AML-193 (cell line): ENCODE measurements around the gene PIK3R2.

Experiments
- DNase-seq, 2 experiments: peaks; one replicate each; lab custom pipeline; 2025; lab: John Stamatoyannopoulos, UW

The PIK3R2 gene

DNA sequence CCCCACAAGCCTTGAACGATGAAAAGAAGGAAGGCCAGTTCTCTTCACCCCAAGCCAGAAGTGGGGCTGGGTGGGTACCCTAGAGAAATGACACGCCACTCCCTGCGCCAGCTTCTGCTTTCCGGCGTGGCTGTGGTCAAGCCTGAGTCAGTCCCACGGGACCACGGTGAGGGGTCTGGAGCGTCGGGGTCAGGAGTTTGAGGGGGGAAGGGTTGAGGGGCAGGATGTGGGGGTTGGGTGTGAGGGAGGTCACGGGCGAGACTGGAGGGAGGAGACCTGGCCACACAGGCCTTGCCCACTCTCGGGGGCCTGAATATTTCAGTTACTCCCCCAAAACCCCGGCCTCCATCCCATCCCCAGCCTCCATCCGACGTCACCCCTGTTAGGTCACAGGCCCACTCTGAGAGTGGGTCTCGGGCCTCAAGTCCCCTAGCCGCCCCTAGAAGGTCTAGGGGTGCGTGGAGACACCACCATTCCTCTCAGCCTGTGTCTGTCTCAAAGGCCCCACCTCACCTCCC lies 20.1 kb downstream of the PIK3R2 start:
- DNase-seq = no peak

DNA sequence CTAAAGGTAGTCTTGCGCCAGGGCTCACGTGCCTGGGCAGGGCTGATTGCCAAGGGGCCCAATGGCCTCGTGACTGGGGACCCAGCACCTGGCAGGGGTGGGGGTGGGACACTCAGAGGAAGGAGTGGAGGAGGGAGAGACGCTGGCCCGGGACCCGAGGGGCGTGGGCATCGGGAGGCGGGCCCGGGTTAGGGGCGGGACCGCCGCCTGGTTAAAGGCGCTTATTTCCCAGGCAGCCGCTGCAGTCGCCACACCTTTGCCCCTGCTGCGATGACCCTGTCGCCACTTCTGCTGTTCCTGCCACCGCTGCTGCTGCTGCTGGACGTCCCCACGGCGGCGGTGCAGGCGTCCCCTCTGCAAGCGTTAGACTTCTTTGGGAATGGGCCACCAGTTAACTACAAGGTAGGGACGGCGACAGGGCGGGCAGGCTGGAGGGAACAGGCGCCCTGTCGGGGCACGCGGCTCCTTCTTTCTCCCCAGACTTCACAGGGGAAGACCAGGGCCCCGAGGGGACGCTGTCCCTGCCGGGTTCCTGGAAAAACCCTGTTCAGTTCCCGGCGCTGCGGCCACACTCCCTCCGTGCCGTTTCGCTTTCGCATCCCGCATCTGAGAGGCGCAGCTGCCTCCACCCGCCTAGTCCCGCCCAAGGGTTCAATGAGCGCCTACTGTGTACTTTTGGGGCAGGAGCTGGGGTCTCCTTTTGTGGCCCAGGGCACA lies 20.8 kb downstream of the PIK3R2 start, which contains the start of gene IFI30:
Gene IFI30 (plus strand): TSS at position 242 of the 717 bp plus-strand sequence. CDS start 29 bp downstream, at position 271.
- peak; percentile 49 to 53 for DNase-seq

DNA sequence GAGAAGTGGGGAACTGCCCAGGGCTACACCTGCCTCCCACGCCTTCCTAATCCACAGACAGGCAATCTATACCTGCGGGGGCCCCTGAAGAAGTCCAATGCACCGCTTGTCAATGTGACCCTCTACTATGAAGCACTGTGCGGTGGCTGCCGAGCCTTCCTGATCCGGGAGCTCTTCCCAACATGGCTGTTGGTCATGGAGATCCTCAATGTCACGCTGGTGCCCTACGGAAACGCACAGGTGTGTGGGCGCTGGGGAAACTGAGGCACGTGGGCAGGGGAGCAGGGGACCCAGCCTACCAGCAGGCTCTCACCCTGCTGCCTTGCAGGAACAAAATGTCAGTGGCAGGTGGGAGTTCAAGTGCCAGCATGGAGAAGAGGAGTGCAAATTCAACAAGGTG lies 22.0 kb downstream of the PIK3R2 start:
- DNase-seq = no peak

DNA sequence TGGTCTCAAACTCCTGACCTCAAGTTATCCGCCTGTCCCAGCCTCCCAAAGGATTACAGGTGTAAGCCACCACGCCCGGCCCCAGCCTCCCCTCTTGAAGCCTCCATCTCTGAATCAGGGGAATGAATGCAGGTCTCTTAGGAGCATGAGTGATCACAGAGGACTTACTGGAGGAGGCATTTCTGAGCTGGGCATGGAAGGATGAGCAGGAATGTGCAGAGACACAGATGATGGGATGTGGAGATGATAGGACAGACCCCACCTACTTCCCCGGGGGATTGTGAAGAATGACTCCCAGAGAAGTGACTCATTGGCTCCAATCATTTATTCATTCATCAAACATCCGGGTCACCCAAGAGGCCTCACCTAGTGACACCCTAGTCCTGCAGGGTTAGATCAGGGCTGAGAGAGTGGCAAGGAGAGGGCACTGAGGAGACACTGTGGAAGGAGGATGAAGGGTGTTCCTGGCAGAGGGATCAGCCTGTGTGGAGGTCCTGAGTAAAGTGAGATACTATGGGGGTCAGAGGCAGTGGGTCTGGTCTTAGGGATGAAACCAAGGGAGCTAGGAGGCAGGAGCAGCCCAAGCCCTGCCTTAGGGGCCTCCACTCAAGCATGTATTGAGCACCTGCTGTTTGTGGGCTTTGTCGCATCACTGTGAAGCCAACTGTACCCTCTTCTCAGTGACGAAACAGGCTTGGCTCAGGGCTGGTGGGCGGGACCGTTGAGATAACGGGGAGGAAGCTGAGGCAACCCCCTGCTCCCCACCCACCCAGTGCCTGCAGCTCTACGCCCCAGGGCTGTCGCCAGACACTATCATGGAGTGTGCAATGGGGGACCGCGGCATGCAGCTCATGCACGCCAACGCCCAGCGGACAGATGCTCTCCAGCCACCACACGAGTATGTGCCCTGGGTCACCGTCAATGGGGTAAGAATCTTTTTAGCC lies 23.7 kb downstream of the PIK3R2 start:
- no peak for DNase-seq

DNA sequence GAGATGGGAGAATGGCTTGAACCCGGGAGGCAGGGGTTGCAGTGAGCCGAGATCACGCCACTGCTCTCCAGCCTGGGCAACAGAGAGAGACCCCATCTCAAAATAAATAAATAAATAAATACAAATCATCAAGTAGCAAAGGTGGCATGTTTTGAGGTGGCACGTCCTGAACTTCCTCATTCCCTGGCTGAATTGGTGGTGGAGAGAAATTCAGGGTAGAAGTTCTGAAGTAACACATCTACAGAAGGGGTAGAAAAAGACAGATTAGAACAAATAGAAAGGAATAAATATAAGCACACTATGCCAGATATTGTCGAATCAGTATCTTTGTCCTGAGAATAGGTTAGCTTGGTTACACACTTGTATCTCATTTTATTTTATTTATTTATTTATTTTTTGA lies 27.0 kb downstream of the PIK3R2 start:
- peak; percentile 17 to 27 for DNase-seq

DNA sequence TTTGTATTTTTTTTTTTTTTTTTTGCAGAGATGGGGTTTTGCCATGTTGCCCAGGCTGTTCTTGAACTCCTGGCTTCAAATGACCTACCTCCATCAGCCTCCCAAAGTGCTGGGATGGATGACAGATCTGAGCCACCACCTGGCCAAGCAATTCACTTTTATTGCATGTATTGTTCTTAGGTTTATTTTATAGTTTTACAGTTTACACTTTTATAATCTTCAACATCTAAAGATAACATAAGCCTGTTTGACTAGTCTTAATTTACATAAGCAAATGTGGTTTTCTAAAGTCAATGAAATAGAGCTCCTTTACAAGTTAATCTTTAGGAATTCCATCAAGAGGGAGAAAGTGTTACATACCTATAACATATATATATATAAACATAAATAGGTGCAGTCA lies 30.6 kb downstream of the PIK3R2 start:
- DNase-seq = no peak

DNA sequence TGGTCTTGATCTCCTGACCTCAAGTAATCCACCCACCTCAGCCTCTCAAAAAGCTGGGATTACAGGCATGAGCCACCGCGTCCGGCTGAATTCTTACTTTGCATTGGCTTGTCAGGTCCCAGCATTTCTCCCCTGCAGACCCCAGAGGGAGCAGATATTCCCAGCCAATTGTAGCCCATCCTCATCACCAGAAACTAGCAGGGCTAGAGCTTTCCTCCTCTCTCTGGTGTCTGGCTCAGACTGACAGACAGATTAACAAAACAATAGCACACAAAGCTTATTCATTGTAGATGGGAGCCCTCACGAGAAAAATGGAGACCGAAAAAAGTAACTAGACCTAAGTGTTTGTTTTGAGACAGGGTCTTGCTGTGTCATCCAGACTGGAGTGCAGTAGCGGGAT lies 32.6 kb downstream of the PIK3R2 start:
- DNase-seq = no peak

DNA sequence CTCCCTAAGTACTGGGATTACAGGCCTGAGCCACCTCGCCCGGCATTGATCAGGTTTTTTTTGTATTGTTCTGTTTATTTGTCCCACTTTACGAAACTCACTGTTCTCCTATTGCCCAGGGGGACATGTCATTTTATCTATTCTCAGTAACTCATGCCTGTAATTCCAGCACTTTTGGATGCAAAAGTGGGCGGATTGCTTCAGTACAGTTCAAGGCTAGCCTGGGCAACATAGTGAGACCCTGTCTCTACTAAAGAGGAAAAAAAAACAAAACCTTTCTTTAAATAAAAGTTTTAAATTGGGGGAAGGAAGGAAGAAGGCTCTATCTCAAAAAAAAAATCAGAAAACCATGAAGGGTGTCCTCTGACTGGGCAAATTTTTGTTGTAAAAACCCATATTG lies 37.3 kb downstream of the PIK3R2 start:
- DNase-seq = no peak

DNA sequence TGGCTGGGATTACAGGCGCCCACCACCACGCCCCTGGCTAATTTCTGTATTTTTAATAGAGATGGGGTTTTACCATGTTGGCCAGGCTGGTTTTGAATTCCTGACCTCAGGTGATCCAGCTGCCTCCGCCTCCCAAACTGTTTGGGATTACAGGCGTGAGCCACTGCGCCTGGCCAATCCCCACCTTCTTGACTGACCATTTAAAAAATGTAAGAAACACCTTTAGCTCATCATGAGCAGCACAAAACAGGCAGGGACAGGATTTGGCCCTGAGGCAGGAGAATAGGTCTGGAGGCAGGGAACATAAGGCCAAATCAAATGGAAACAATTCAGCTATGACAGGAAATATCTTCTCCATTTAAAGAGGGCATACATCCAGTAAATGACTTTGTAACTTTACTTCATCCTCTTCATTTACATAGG lies 38.7 kb downstream of the PIK3R2 start:
- DNase-seq = no peak

DNA sequence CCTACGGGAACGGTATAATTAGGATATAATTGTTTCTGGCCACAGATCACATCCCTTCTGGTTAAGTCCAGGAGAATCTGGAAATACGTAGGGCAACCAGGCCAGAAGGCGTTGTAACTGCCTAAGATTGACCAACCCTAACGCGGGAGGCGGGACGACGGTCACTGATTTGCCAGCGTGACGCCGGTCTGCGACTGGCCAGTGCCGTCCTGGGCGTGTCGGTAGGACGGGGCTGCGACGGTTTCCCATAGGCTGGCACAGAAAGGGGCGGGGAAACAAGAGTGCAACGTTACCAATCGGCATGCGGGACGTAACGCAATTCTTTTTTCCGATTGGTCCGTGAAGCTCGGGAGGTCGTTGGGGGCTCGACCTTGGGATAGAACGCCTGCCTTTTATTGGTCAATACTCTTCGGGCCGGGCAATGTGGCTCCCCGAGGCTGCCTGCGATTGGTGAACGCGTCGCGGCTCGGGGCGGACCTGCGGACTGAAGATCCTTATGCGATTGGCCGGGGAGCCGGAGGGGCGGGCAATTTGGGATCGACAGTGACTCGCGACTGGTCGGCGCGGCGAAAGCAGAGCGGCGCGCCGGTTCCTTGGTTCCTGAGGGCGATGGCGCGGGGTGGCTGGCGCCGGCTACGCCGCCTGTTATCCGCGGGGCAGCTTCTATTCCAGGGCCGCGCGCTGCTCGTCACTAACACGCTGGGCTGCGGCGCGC lies 39.9 kb downstream of the PIK3R2 start, which contains the start of gene MPV17L2:
Gene MPV17L2 (plus strand): TSS at position 546 of the 715 bp plus-strand sequence. CDS start 64 bp downstream, at position 610.
- peak; percentile 99 for DNase-seq

DNA sequence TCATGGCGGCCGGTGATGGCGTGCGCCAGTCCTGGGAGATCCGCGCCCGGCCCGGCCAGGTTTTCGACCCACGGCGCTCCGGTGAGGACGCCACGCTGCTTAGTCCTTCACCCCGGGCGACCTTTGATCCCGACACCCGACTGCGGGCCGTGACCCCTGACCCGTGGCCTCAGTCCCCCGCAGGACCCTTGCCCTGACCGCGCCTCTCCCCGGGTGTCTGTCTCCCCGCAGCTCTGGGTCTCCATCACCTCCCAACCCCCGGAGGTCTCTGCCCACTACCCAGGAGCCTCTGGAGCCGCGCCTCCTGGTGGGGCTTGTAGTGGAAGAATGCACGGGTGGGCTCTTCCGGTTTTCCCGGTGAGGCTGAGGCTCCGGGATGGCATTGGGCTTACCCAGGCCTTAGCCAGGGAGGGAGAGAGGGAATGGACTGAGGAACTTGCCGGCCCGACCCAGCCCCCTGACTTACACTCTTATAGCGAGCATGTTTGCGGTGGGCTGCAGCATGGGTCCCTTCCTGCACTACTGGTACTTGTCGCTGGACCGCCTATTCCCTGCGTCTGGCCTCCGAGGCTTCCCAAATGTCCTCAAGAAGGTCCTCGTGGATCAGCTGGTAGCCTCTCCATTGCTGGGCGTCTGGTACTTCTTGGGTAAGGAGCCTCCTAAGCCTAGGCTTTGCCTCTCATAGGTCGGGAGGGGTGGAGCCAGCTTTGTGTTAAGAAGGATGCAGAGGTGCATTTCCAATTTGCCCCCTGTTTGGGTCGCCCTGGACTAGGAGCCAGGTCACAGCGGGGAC lies 40.6 kb downstream of the PIK3R2 start:
- DNase-seq = no peak

DNA sequence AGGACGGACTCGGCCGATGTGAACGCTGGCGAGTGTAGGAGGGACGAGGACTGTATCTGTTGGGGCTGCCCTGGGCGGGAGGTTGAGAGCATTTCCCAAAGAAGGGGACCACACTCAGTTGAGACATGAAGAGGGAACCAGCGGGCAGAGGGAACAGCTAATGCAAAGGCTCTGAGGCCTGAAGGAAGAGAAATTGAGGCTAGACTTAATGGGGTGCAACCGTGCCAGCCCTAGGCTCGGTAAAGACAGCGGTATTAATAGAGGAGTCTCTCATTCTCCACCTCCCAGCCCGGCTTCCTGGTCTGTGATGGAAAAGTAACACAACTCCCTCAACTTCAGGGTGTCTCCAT lies 41.2 kb downstream of the PIK3R2 start:
- no peak for DNase-seq

DNA sequence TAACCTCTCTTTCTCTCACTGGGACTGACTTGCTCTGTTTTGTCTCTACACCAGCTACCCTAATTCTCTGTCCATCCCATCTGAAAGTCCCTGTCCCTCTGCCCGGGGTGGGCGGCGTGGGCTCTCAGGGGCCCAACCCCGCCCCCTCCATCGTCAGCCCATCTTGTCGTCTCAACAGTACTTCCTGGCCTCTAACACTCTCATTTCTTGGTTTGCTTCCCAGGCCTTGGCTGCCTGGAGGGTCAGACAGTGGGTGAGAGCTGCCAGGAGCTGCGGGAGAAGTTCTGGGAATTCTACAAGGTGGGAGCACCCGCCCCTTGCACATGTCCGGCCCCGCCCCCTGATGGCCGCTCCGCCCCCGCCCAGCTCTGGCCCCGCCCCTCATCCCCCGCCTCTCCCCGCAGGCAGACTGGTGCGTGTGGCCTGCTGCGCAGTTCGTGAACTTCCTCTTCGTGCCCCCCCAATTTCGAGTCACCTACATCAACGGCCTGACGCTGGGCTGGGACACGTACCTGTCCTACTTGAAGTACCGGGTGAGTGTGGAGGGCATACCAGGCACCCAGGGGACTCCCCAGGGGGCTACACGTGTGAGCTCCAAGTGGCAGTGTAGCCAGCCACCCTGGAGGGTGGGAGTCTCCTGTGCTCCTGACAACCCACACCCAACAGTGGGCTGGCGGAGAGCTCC lies 41.7 kb downstream of the PIK3R2 start:
- DNase-seq = no peak

DNA sequence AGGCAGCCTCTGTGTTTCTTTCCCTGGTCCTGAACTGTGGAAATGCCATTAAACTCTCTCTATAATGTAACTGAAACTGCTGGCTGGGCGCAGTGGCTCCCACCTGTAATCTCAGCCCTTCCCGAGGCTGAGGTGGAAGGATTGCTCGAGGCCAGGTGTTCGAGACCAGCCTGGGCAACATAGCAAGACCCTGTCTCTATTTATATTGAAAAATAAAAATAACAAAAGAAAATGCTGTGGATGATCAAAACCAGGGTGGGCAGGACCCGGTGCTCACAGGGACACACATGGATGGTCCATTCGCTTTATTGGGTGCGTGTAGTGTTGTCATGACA lies 43.5 kb downstream of the PIK3R2 start:
- no peak for DNase-seq

DNA sequence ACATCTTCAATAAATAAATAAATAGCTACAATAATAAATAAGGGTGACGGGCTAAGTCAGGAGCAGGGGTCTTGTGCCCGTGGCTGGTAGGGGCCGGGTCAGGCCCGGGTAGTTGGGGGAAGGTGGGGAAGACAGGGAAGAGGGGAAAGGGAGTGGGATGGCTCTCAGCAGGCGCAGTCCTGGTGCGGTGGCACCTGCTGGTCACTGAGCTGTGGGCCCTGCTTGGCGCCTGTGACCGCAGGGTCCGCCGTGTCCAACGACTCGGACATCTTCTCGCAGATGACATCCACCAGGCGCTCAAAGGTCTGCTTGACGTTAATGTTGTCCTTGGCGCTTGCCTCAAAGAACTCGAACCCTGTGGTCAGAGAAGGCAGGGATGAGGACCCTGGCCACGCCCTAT lies 44.3 kb downstream of the PIK3R2 start:
- no peak for DNase-seq

DNA sequence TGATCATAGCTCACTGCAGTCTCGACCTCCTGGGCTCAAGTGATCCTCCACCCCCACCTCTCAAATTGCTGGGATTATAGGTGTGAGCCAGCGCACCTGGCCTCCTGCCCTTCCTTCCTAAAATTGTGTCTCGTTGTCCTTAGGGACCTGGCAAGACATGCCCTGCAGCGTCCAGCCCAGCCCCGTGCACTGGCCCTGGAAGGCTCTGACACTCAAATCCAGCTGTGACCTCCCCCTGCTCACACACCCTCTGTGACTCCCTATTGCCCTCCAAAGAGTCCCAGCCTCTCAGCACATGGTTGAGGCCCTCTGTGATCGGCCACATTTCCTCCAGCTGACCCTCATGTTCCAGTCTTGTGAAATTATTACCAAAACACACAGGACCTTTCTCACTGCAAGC lies 45.0 kb downstream of the PIK3R2 start:
- DNase-seq = no peak

DNA sequence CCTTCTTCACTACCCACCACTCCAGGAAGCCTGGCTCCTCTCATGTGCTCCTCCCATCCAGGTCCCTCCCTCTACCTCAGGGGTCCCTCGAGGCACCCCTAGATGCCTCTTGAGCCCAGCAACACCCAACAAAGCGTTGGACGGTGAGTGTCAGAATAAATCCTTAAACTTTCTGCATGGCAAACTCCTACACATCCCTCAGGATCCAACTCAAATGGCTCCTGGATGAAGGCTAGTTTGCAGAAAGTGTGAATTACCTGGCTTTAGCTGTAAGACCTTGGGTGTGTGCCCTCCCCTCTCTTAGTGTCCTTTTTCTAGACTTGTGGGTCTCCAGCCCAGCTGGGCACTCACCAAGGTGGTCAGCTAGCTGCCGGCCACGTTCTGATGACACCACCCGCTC lies 45.4 kb downstream of the PIK3R2 start:
- DNase-seq = no peak

DNA sequence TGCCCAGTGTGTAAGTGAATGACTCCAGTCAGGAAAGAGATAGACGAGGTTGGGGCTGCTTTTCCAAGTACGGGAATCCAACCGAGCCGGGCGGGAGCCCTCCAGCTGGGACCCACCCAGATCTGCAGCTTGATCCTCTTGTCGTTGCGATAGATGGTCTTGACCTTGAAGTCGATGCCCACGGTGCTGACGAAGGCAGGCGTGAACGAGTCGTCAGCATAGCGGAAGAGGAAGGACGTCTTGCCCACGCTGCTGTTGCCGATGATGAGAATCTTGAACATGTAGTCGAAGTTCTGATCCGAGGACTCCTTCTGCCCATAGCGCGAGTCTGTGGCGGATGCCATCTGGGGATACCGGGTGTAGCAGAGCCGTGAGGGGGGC lies 49.4 kb downstream of the PIK3R2 start:
- no peak for DNase-seq

DNA sequence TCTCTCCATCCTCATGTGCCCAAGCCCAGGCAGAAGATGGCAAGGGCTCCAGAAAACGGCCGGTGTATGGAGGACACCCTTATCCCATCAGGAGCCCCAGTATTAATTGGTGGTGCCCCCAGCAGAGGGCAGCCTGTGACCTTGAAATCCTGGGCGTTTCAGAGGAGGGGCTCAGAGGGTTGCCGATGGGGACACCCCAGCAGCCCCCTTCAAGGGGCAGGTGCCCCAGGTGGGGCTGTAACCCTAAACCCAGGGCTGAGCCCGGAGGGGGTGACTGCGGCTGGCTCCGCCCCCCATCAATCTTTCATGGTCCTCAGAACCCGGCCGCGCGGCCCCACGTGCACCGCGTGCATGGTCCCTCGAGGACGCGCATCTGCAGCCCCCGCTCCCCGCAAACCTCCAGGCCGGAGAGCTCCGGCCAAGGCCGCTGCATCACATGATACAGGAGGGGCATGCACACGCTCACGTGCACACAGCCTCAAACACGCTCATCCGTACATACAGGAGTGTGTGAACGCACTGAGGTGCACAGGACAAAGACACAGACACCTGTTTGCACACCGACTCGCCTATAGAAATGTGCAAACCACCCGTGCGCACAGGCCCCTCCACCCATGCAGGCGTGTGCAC lies 49.9 kb downstream of the PIK3R2 start:
- DNase-seq = peak in 1 of 2 experiments; percentile 15

DNA sequence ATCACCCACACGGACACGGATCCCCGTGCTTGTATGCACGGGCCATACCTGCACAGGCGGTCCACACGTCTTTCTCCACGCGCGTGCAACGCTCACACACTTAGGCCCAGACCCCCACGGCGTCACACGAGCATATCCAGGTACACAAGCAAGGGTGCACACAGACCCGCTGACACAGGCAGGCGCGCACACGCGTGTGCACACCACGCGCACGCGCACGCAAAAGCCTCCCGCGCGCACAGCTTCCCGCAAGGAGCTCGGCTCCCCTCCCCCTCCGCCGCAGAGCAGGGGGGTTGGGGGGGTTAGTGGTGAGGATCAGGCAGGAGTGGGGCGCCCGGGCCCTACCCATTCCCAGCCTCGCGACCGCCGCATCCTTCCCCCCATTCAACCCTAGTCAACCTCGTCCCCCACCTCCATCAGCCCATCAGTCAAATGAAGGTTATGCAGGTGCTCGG lies 50.5 kb downstream of the PIK3R2 start:
- no peak for DNase-seq
